Measurements from ENCODE around the gene RRP8.

DNA sequence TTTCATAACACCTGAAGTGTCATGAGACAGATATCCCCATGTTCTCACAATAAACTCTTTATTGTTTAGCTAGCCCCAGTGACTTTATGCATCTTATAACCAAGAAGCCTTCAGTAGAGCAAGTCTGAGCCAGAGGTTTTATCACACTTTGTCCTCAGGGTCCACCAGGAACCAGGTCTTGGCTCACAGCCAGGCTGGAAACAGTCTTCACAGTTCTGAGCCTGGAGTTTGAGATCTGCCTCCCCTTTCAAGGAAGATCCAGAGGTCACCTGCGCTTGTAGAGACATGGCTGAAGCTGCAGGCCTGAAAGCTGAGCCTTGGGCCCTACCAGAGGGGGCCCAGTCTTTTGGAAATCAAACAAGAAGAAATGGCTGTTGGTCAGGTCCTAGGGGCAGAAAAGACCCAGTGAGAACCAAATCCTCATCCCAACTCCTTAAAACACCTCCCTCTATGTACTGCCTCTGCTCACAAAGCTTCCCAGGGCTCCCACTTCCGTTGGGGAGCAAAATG lies 3.5 kb downstream of the RRP8 start:
- TF ChIP-seq FOXP2 (optimal IDR thresholded peaks at IDR 0.05; ENCODE audit: control extremely low read depth, extremely low read length, insufficient read depth): no peak
- no peak for TF ChIP-seq EZH2 (IDR thresholded peaks at IDR 0.05)
